ENCODE results near the gene DAP. TPM values are rescaled to one million over a fixed set of nuclear protein-coding genes. Genes with fewer than 3 reads are reported as not detected.
A peak's percentile ranks its signal among the peaks of the same experiment; 100 is the strongest.

The DAP gene
- polyA plus RNA-seq, 2 of the 4 experiments (the other 2 are of a cell fraction) = 24.2 to 54.9 TPM

DNA sequence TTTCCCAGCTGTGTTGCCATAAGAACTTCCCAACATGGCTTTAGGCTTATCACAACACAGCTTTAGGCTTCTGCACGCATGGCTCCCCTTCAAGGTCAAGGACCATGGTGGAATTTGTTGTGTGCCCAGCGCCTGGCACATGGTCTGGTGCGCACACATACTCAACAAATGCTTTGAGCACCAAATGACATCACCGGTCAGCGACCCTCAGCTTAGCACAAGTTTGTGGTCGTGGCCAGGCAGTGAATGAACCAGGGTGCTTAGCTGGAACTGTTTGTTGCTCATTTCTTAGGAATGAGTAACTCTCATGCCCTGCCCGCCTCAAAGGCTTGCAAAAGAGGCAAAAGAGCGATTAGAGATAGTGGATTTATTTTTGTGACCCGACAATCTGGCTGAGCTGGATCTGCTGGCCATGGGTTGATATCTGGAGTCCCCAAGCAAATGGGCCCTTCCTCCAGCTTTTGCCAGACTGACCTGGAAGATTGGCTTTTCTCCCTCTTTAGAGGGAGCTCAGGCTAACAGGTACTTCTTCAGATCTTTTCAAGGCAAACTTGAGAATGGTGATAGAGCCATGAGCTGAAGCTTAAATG lies 58.9 kb downstream of the DAP start:
- H3K4me1 ChIP-seq = peaks cover 24% of the 10 kb centered on the region
- TF ChIP-seq, protein P1, sequence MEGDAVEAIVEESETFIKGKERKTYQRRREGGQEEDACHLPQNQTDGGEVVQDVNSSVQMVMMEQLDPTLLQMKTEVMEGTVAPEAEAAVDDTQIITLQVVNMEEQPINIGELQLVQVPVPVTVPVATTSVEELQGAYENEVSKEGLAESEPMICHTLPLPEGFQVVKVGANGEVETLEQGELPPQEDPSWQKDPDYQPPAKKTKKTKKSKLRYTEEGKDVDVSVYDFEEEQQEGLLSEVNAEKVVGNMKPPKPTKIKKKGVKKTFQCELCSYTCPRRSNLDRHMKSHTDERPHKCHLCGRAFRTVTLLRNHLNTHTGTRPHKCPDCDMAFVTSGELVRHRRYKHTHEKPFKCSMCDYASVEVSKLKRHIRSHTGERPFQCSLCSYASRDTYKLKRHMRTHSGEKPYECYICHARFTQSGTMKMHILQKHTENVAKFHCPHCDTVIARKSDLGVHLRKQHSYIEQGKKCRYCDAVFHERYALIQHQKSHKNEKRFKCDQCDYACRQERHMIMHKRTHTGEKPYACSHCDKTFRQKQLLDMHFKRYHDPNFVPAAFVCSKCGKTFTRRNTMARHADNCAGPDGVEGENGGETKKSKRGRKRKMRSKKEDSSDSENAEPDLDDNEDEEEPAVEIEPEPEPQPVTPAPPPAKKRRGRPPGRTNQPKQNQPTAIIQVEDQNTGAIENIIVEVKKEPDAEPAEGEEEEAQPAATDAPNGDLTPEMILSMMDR (IDR thresholded peaks at IDR 0.05) = no peak
- TF ChIP-seq, protein P2, sequence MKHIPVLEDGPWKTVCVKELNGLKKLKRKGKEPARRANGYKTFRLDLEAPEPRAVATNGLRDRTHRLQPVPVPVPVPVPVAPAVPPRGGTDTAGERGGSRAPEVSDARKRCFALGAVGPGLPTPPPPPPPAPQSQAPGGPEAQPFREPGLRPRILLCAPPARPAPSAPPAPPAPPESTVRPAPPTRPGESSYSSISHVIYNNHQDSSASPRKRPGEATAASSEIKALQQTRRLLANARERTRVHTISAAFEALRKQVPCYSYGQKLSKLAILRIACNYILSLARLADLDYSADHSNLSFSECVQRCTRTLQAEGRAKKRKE (CRISPR knock-in tag; IDR thresholded peaks at IDR 0.05; ENCODE audit: low read depth) = no peak
- TF ChIP-seq GATA3 (IDR thresholded peaks at IDR 0.05; ENCODE audit: borderline replicate concordance) (no peak), SREBF2 (IDR thresholded peaks at IDR 0.05) (no peak), KDM5A (IDR thresholded peaks at IDR 0.05) (no peak), MAFK (IDR thresholded peaks at IDR 0.05; ENCODE audit: partially characterized antibody) (no peak), ZC3H11A (IDR thresholded peaks at IDR 0.05) (no peak), TP53 (CRISPR knock-in tag; IDR thresholded peaks at IDR 0.05) (no peak), TFCP2L1 (CRISPR knock-in tag; IDR thresholded peaks at IDR 0.05) (no peak)
- TF ChIP-seq, protein P3, sequence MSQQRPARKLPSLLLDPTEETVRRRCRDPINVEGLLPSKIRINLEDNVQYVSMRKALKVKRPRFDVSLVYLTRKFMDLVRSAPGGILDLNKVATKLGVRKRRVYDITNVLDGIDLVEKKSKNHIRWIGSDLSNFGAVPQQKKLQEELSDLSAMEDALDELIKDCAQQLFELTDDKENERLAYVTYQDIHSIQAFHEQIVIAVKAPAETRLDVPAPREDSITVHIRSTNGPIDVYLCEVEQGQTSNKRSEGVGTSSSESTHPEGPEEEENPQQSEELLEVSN (IDR thresholded peaks at IDR 0.05; ENCODE audit: borderline replicate concordance, low read depth) = no peak
- TF ChIP-seq, protein P4, sequence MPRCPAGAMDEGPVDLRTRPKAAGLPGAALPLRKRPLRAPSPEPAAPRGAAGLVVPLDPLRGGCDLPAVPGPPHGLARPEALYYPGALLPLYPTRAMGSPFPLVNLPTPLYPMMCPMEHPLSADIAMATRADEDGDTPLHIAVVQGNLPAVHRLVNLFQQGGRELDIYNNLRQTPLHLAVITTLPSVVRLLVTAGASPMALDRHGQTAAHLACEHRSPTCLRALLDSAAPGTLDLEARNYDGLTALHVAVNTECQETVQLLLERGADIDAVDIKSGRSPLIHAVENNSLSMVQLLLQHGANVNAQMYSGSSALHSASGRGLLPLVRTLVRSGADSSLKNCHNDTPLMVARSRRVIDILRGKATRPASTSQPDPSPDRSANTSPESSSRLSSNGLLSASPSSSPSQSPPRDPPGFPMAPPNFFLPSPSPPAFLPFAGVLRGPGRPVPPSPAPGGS (IDR thresholded peaks at IDR 0.05) = no peak
- TF ChIP-seq, protein P5, sequence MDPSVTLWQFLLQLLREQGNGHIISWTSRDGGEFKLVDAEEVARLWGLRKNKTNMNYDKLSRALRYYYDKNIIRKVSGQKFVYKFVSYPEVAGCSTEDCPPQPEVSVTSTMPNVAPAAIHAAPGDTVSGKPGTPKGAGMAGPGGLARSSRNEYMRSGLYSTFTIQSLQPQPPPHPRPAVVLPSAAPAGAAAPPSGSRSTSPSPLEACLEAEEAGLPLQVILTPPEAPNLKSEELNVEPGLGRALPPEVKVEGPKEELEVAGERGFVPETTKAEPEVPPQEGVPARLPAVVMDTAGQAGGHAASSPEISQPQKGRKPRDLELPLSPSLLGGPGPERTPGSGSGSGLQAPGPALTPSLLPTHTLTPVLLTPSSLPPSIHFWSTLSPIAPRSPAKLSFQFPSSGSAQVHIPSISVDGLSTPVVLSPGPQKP (IDR thresholded peaks at IDR 0.05; ENCODE audit: low read depth, low read length) = no peak
- DNase-seq (ENCODE audit: low read depth in 1 of 2, low spot score in 1 of 2) (no peak), FAIRE-seq (no peak), ATAC-seq (peak in 1 of 2 experiments; percentile 46; a peak in 3 of 6 replicates)
- 0 out of 3 replicates have a peak overlapping the region, but pooled peaks have one; percentile 2 for H3K4me2 ChIP-seq
- POLR2A ChIA-PET = no interaction called here
- 82% methylated on average over 8 of the region's 9 CpGs for WGBS (ENCODE audit: missing lambda C conversion rate)
- no peak overlapping the region for H3K27ac ChIP-seq
- CTCF ChIA-PET = interaction anchor here (0.7 to 5.3 kb wide), 8 partner anchors 12 to 628 kb away, joined by 3 to 29 read pairs (median 6); no protein-coding TSS in a partner anchor
- no peaks in the 10 kb centered on the region for H3K9me3 ChIP-seq
- no peak overlapping the region for H3K4me3 ChIP-seq

DNA sequence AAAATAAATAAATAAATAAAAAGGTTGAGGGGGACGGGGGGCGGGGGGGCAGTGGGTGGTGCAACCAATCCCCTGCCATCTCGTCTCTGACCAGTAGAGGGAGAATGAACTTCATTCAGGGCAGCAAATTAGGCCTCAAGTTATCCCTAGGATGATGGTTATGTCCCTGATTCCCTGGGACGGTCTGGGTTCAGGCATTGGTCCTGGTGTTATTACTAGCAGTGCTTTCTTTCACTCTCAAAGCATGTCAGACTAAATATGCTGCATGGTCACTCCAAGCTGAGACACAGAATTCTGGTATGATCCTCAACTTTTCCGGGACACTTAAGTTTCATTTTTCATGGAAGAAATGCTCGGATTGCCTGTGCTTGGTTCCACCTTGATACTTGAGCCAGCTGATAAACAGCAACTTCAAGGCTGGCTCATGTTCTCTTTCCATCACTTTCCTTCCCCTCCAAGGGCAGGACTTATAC lies 59.4 kb downstream of the DAP start:
- ATAC-seq (peak in 1 of 2 experiments; percentile 77; a peak in 3 of 6 replicates), DNase-seq (ENCODE audit: low read depth in 1 of 2, low spot score in 1 of 2) (peak; percentile 41 to 46), FAIRE-seq (no peak)
- Histone ChIP-seq H3K4me1 (peaks cover 24% of the 10 kb centered on the region), H3K27ac (no peak overlapping the region), H3K4me2 (no peak overlapping the region), H3K9me3 (no peaks in the 10 kb centered on the region), H3K4me3 (no peak overlapping the region)
- WGBS (ENCODE audit: missing lambda C conversion rate) = 41% methylated on average over 6 of the region's 6 CpGs
- TF ChIP-seq EHF (CRISPR knock-in tag; IDR thresholded peaks at IDR 0.05) (no peak), SMC3 (IDR thresholded peaks at IDR 0.05) (peak; percentile 68), EP300 (IDR thresholded peaks at IDR 0.05) (no peak), FOXS1 (CRISPR knock-in tag; IDR thresholded peaks at IDR 0.05) (no peak), CBX2 (IDR thresholded peaks at IDR 0.05; ENCODE audit: borderline replicate concordance, low read depth) (no peak), HDAC2 (IDR thresholded peaks at IDR 0.05) (no peak), BHLHE40 (IDR thresholded peaks at IDR 0.05; ENCODE audit: low read depth, low read length) (no peak), NR3C1 (IDR thresholded peaks at IDR 0.05) (no peak), RNF2 (IDR thresholded peaks at IDR 0.05; ENCODE audit: borderline replicate concordance, low read depth) (no peak), RAD21 (conservative IDR thresholded peaks at IDR 0.05 in 1 of 2, IDR thresholded peaks at IDR 0.05 in 1 of 2) (peak; percentile 60 to 70)
- TF ChIP-seq, protein P6, sequence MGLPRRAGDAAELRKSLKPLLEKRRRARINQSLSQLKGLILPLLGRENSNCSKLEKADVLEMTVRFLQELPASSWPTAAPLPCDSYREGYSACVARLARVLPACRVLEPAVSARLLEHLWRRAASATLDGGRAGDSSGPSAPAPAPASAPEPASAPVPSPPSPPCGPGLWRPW (IDR thresholded peaks at IDR 0.05) = no peak
- TF ChIP-seq, protein P7, sequence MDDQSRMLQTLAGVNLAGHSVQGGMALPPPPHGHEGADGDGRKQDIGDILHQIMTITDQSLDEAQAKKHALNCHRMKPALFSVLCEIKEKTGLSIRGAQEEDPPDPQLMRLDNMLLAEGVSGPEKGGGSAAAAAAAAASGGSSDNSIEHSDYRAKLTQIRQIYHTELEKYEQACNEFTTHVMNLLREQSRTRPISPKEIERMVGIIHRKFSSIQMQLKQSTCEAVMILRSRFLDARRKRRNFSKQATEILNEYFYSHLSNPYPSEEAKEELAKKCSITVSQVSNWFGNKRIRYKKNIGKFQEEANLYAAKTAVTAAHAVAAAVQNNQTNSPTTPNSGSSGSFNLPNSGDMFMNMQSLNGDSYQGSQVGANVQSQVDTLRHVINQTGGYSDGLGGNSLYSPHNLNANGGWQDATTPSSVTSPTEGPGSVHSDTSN (IDR thresholded peaks at IDR 0.05) = no peak
- TF ChIP-seq, protein P1 (IDR thresholded peaks at IDR 0.05) = peak; percentile 51
- CTCF ChIA-PET = interaction anchor here (0.7 to 5.3 kb wide), 7 partner anchors 11 to 629 kb away, joined by 3 to 29 read pairs (median 7); no protein-coding TSS in a partner anchor
- POLR2A ChIA-PET = no interaction called here

All from A549 (cell line).